GM21423 (cell line): ENCODE measurements around the gene DNAI1.

Source experiments
- ATAC-seq: cut with Tn5 transposase; IDR thresholded peaks from one replicate; pipeline ENCODE4 v1.9.1; 2021; ENCODE audit warnings: mild to moderate bottlenecking, moderate library complexity; ENCODE audit not compliant: unreplicated experiment

DNAI1 gene

GRCh38 chr9:34490360-34490759, 31.8 kb downstream of the DNAI1 start:
- ATAC-seq, result no peak

GRCh38 chr9:34490760-34491159, 32.2 kb downstream of the DNAI1 start:
- no peak for ATAC-seq

GRCh38 chr9:34491596-34491995, 33.0 kb downstream of the DNAI1 start:
- ATAC-seq, result no peak

DNA sequence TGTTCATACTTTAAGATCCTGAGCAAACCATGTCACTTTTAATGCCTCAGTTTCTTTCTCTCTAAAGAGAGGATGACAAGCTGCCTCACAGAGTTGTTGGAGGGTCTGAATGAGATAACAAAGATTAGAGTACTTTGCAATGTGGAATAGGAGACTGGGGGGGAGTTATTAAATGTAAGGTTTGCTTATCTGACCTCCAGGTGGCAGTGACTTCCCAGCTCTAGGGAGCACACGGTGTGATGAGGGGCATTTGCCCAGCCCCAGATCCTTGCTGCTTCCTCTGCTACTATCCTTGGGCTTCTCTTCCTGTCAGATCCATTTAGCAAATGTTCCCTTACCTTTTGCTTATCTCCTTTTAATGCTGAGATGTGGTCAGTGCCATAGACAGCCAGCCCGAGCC, 33.4 kb downstream of the DNAI1 start:
- no peak for ATAC-seq

DNA sequence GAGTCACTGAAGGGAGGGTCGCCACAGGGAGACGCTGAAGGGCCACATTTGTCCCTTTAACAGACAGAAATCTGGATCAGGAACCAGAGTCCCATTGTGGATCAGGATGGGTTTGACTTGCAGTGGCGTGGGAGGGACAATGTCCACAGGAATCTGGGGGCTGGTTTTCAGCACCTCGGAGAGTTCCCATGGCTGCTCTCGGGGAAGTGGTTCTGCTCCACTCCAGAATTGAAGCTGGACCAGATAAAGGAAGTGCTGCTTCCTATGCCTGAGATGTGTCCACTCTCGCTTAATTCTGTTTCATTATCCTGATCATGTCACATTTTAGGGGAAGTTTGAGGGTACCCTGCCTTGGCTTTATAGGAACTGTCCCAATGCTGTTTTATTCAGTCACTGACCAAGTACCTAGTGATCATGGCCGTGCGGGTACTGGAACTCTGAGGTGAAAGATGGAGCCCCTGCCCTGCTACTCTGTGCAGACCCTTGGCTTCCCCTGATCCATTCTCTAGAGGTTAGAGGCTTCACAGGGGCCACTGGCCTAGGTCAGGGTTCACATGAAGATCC, 35.4 kb downstream of the DNAI1 start:
- ATAC-seq, result no peak

DNA sequence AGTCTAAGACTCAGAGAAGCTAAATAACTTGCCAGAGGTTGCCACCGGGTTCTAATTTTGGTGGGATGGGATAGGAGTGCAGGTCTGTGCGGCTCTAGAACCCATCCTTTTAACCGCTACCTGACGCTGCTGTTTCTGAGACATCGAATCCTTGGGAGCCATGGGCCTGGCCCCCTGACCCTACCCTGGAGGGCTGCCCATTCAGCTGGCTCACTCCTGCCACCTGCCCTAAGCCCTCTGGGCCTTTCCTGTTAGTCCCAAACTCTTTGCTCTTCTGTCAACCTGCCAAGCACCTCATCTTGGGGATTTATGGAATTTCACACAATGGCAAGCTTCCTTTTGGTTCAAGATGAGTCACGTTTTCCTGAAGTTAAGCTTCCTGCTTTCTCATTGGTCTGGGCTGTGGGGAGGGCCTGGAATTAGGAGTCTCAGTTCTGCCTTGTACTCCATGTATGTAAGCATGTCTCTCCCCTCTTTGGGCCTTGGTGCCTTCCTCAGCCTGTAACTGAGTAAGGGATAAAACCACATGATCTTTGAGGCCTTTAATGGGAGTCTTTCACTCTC, 37.6 kb downstream of the DNAI1 start:
- ATAC-seq, result no peak

GRCh38 chr9:34498553-34498952, 39.9 kb downstream of the DNAI1 start:
- ATAC-seq, result no peak

DNA sequence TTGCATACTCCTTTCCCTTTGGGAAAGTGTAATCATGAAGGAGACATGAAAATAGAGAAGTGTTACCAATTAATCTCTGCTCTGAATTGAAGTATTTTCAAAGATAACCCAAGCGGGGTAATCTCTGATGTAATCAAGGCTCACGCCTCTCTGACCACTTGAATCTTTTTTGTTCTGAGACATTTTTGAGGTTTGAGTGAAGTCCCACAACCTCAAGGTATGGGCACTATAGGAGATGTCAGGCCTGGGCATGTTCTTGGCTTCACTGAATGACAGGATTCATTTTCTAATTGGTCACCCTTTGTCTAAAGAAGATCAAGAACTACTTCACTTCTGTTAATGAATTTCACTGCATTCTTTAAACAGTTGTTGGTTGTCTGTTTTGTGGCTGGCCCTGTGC, 40.5 kb downstream of the DNAI1 start:
- ATAC-seq, result no peak

DNA sequence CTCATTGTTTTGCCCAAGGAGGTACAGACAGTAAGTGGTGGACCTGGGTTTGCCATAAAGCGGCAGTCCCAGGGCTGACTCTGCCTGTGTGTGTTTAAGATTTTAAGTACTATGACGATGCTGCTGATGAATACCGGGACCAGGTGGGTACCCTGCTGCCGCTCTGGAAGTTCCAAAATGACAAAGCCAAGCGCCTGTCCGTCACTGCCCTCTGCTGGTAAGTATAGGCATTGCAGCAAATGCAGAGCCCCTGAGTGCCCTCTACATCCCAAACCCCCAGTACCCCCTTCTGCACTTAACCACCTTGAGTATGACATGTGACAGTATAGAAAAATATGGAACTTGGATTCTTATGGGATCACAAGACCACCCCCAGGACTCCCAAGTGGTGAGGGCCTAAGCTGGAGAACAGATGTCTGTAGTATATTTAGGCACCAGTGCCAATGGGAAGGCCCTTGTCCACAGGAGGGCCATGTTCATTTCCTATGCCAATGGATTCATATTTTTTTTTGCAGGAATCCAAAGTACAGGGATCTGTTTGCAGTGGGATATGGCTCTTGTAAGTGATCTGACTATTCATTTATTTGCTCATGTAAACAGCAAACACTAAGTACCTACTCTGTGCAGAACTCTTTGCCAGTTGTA, 42.1 kb downstream of the DNAI1 start:
- no peak for ATAC-seq

DNA sequence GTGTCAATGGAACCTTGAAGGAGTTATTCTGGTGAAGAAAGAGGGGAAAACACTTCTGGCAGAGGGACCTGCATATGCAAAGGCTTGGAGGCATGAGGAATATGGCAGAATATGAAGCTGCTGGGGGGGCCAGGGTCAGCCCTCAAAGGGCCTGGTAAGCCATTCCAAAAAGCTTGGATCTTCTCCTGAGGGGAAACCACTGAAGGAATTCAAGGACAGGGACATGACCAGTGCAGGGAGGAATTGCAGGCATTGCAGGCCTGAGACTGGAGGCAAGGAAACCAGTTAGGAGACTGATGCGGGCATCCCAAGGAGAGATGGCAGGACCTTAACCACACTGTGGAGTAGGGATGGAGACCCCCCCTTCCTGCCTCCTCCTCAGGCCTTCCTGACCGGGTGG, 42.8 kb downstream of the DNAI1 start:
- ATAC-seq, result no peak

DNA sequence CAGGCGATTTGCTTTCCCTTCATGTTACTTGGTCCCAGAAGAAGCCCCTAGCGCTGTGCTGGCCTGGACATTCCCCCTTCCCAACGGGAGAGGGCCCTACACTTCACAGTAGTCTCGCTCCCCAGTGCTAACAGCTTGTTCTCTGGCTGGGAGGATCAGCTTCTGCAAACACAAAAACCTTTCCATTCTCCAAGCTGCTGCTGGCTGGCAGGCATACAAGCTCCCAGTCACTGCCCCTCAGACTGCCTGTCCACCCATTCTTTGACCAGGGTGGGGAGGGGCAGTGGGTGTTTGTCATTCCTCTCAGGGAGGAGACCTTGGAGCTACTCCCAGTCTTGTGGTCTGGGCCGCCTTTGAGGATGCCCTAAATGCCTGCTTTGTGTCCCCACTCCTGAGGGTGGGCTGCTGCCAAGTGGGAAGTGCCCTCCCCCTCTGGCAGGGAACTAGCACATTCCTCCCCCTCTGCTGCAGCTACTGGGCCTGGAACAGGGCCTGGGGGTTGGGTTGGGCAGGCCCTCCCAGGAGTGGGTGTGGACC, 43.4 kb downstream of the DNAI1 start:
- no peak for ATAC-seq

DNA sequence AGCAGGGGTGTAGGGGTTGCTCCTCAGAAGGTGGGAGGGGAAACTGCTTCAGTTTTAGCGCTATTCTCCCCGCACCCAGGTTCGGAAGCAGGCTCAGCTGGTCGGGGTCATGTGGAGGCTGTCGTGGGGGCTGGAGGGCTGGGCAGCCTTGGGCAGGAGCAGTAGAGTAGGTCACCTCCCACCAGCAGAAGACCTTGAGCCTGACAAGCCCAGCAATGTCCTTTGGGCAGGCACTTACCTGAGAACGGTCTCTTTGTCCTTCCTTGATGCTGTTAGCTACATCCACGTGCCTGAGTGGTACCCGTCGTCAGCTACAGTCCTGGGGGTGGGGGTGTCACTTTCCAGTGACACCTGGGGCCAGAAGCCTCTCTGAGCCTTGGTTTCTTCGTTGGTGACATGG, 43.9 kb downstream of the DNAI1 start:
- ATAC-seq, result no peak

- ATAC-seq, result no peak
Observed at GRCh38 chr9:34502891-34503290, 44.3 kb downstream of the DNAI1 start.

- ATAC-seq, result no peak
Observed at GRCh38 chr9:34503406-34503805, 44.8 kb downstream of the DNAI1 start.

DNA sequence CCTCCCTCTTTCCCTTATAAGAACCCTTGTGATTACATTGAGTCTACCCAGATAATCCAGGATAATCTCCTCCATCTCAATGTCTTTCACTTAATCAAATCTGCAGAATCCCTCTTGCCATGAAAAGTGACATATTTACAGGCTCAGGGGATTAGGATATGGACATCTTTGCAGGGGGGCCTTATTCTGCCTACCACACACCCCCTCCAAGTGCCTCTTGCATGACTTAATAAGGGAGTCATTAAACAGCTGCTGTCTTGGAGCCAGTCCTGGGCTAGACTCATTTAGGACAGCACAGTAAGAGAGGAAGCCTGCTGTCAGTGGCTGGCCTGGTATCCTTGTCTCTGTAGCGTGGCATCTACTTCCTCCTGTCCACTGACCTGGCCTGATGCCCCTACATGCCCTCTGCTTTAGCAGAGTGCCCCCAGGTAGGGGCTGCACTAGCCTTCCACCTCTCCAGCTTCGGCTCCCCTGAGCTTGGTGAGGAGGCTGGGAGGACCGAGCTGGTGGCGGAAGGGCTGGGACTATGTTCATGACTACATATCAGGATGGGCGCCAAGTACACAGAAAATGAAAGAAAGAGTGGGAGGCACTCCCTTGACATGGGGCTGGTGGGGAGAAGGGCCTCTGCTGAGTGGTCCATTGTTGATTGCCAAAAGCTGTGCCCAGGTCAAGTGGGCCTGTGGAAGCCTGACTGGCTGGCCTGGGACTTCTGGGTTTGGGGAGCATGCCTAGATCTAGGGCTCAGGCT, 46.9 kb downstream of the DNAI1 start:
- no peak for ATAC-seq

- no peak for ATAC-seq
Observed at GRCh38 chr9:34506623-34507022, 48.0 kb downstream of the DNAI1 start.

GRCh38 chr9:34507556-34507955, 49.0 kb downstream of the DNAI1 start:
- no peak for ATAC-seq

DNA sequence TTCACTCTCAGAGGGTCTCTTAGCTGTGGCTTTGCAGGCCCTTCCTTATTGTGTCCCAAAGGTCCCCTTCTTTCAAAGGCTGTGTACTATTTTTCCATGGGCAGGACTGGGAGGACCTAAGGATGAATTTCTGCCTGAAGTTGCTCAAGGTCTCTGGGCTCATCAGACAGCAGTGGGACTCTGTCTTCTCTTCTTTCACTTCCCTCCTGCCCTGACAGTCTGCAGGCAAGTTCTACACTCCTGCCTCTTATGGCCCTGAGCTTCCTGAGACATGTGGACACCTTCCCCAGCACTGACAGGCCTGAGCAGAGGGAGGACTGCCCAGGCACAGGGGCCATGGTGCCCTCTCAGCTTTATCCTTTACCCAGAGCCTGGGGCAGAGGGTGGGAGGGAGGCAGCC, 49.4 kb downstream of the DNAI1 start:
- no peak for ATAC-seq

- no peak for ATAC-seq
Observed at GRCh38 chr9:34508463-34508862, 49.9 kb downstream of the DNAI1 start.

DNA sequence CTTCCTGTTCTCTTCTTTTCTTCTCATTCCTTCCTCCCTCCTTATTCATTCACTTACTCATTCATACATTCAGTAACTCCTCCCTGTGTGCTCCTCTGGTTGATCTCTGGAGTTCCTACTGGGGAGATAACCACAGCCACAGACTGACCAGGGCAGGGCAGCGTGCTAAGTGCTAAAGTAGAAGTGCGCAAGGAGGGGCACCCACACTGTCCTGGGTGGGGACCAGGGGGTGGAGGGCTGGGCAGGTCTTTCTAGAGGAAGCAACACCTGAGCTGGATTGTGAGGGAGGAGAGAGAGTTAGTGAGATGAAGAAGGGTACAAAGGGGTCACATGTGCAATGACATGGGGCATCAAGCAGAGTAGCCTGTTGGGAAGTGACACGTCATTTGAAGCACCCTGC, 50.3 kb downstream of the DNAI1 start:
- no peak for ATAC-seq

DNA sequence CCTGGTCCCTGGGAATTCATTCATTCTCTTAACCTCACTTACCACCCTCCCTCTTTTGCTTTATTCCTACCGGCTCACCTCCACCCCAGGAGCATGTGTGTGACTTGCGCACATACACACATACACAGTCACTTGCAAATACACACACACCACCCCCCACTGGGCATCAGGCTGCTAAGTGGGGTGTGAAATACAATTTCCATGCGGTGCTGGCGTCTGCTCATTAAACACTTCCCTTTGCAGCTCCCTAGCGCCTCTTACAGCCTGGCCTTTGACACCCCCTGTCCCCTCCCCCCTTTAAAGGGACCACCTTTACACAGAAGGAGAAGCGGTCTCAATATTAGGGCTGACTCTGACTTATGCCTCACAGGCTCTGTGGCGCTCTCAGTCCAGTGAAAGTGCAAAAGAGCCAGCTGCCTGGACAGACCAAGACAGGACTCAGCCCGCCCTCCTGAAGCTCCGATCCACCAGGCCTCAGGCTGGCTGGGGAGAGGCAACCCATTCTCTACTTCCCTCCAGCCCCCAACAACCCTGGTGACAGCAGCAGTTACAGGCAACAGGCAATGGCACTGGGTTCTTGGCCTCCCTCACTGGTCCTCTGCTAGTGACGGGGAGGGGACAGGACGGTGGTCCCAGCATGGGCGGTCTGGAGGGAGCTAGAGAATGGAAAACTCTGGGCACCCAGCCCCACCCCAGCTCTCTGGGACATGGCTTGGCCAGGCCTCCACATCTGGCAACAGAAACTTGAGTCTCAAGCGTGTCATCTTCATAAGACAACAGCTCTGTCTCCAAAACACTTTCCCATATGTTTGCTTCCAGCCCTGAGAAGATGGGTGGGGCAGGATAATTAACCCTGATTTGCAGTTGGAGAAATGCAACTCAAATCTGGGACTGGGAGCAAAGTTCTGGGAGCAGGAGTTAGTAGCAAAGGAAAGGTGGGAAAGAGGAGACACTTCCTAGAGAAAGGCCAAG, 52.2 kb downstream of the DNAI1 start:
- no peak for ATAC-seq
